Inflammatory macrophage (primary cell): ENCODE measurements around the gene CADM4.
A peak's percentile ranks its signal among the peaks of the same experiment; 100 is the strongest.
"Not testable (repeated sequence)": the region's sequence is repeated elsewhere in the genome, so short reads cannot be mapped to it uniquely, and the experiment has no call there.

Experiments used
- DNase-seq, 2 donors: peaks; one replicate each; pipeline ENCODE4 v3.0.0-alpha.2; 2020 to 2022
- total RNA-seq, 18 experiments: gene quantifications; one replicate each; lab custom pipeline; 2026; ENCODE audit warnings: mixed read lengths in 6 of 18, inconsistent platforms in 2 of 18; lab: John Stamatoyannopoulos, UW

CADM4 gene
- 0.06 to 0.67 (median 0.46) reads per million in 18 experiments for total RNA-seq

GRCh38 chr19:43639519-43640423 lies at the start of gene CADM4:
CADM4 (minus strand) TSS chr19:43639850; CDS start chr19:43639790, 60 bp downstream.
- DNase-seq, result no peak

- DNase-seq, result peak; percentile 84 to 89
Measured at GRCh38 chr19:43688059-43688701, 48.5 kb upstream of the CADM4 start.

- peak in 1 of 2 donors; percentile 18 for DNase-seq
Measured at GRCh38 chr19:43687660-43687997, 48.0 kb upstream of the CADM4 start.

GRCh38 chr19:43684326-43684725 lies 44.7 kb upstream of the CADM4 start:
- peak; percentile 56 for DNase-seq

- no peak for DNase-seq
Measured at GRCh38 chr19:43683905-43684304, 44.3 kb upstream of the CADM4 start.

- DNase-seq, result no peak
Measured at GRCh38 chr19:43682824-43683661, 43.4 kb upstream of the CADM4 start.

- DNase-seq, result not testable (repeated sequence)
Measured at GRCh38 chr19:43682269-43682668, 42.6 kb upstream of the CADM4 start.

GRCh38 chr19:43681821-43682220 lies 42.2 kb upstream of the CADM4 start:
- DNase-seq, result peak; percentile 66 to 81

GRCh38 chr19:43678512-43679261 lies 39.0 kb upstream of the CADM4 start:
- no peak for DNase-seq

GRCh38 chr19:43675906-43676305 lies 36.3 kb upstream of the CADM4 start:
- DNase-seq, result no peak

GRCh38 chr19:43675269-43675879 lies 35.7 kb upstream of the CADM4 start:
- DNase-seq, result no peak

GRCh38 chr19:43674596-43674995 lies 34.9 kb upstream of the CADM4 start:
- DNase-seq, result peak; percentile 82 to 94

GRCh38 chr19:43674183-43674582 lies 34.5 kb upstream of the CADM4 start:
- peak; percentile 82 to 91 for DNase-seq

GRCh38 chr19:43673637-43674036 lies 34.0 kb upstream of the CADM4 start:
- DNase-seq, result peak; percentile 61 to 67

- DNase-seq, result no peak
Measured at GRCh38 chr19:43672061-43672679, 32.5 kb upstream of the CADM4 start.

- DNase-seq, result peak; percentile 100
Measured at GRCh38 chr19:43668406-43669109, 28.9 kb upstream of the CADM4 start.

GRCh38 chr19:43667876-43668405 lies 28.3 kb upstream of the CADM4 start:
- DNase-seq, result no peak

- DNase-seq, result peak in 1 of 2 donors; percentile 49
Measured at GRCh38 chr19:43667126-43667875, 27.7 kb upstream of the CADM4 start.

- peak; percentile 56 to 57 for DNase-seq
Measured at GRCh38 chr19:43664018-43664417, 24.4 kb upstream of the CADM4 start.
